Activated CD4-positive, CD25-positive, alpha-beta regulatory T cell treated with anti-CD3 and anti-CD28 coated beads, Interleukin-2, amount 50 U/mL, for 16 hours (primary cell): ENCODE data around the gene CLUH.

ENCODE experiments used
- DNase-seq: peaks from one replicate; pipeline ENCODE4 v3.0.0-alpha.2; 2020; ENCODE audit warnings: low read depth, low spot score

CLUH gene

GRCh38 chr17:2711608-2712299, at the start of gene CLUH:
Gene CLUH (minus strand): TSS chr17:2711764. CDS start chr17:2711661, 103 bp downstream.
- DNase-seq: peak; percentile 94

- DNase-seq: no peak
These were observed 47.3 kb upstream of the CLUH start for GRCh38 chr17:2758870-2759269.

- DNase-seq: no peak
These were observed 44.5 kb upstream of the CLUH start for GRCh38 chr17:2755891-2756724.

GRCh38 chr17:2751491-2751890, 39.9 kb upstream of the CLUH start:
- no peak for DNase-seq

GRCh38 chr17:2750721-2751120, 39.2 kb upstream of the CLUH start:
- DNase-seq: no peak

- DNase-seq: peak; percentile 30
These were observed 38.2 kb upstream of the CLUH start for GRCh38 chr17:2749784-2750181.

GRCh38 chr17:2749058-2749783, 37.7 kb upstream of the CLUH start, which contains the start of gene CCDC92B:
Gene CCDC92B (minus strand): TSS chr17:2749652. CDS start chr17:2735145, 14,507 bp downstream.
- no peak for DNase-seq

GRCh38 chr17:2745317-2746037, 33.9 kb upstream of the CLUH start:
- DNase-seq: no peak

GRCh38 chr17:2737693-2738092, 26.1 kb upstream of the CLUH start:
- DNase-seq: no peak

- no peak for DNase-seq
These were observed 25.4 kb upstream of the CLUH start for GRCh38 chr17:2736956-2737355.

- DNase-seq: no peak
These were observed 24.3 kb upstream of the CLUH start for GRCh38 chr17:2735896-2736295.

- DNase-seq: no peak
These were observed 23.4 kb upstream of the CLUH start for GRCh38 chr17:2734939-2735338.

GRCh38 chr17:2731807-2732206, 20.2 kb upstream of the CLUH start:
- no peak for DNase-seq

- DNase-seq: no peak
These were observed 19.3 kb upstream of the CLUH start for GRCh38 chr17:2730764-2731353.

GRCh38 chr17:2724784-2725164, 13.2 kb upstream of the CLUH start:
- DNase-seq: no peak

- DNase-seq: no peak
These were observed 12.6 kb upstream of the CLUH start for GRCh38 chr17:2723997-2724783.

- DNase-seq: no peak
These were observed 12.0 kb upstream of the CLUH start for GRCh38 chr17:2723505-2723996.

GRCh38 chr17:2722611-2723010, 11.0 kb upstream of the CLUH start:
- DNase-seq: no peak

- no peak for DNase-seq
These were observed 10.0 kb upstream of the CLUH start for GRCh38 chr17:2721603-2722002.

- DNase-seq: no peak
These were observed 8.3 kb upstream of the CLUH start for GRCh38 chr17:2719861-2720260.
